GM23338 (cell line): ENCODE data around the gene MVP. TPM values are rescaled to one million over a fixed set of nuclear protein-coding genes. Genes with fewer than 3 reads are reported as not detected.

Experiments
- ATAC-seq: fragments of 200-7000 bp; cut with Tn5 transposase; 3 replicates; pipeline ENCODE4 v1.9.1; 2020
- DNase-seq: peaks from one replicate; pipeline ENCODE4 v3.0.0-alpha.2; 2015; ENCODE audit warnings: low spot score
- H2AFZ ChIP-seq: fragments of 200-600 bp; sonication (generic); 2 replicates; pipeline ENCODE4 v1.8.0; 2016; ENCODE audit warnings: antibody characterized with exemption, mild to moderate bottlenecking, moderate library complexity
- H3F3A ChIP-seq: fragments of 200-600 bp; sonication (generic); replicated peaks from 2 replicates; pipeline ENCODE4 v1.8.0; 2017; ENCODE audit warnings: antibody characterized with exemption, mixed run types, low read depth
- H3K27ac ChIP-seq: fragments of 200-600 bp; sonication (generic); 2 replicates; pipeline ENCODE4 v1.6.1; 2016; ENCODE audit warnings: low read depth
- H3K27me3 ChIP-seq: fragments of 200-600 bp; sonication (generic); 2 replicates; pipeline ENCODE4 v1.8.0; 2016; ENCODE audit warnings: mild to moderate bottlenecking, mixed run types, moderate library complexity; ENCODE audit not compliant: insufficient read depth
- H3K36me3 ChIP-seq: fragments of 200-600 bp; sonication (generic); 2 replicates; pipeline ENCODE4 v1.8.0; 2016; ENCODE audit warnings: mild to moderate bottlenecking; ENCODE audit not compliant: insufficient read depth
- H3K4me1 ChIP-seq: fragments of 200-600 bp; sonication (generic); 2 replicates; pipeline ENCODE4 v1.8.0; 2016; ENCODE audit warnings: mild to moderate bottlenecking, moderate library complexity; ENCODE audit not compliant: insufficient read depth
- H3K4me2 ChIP-seq: fragments of 200-600 bp; sonication (generic); 2 replicates; pipeline ENCODE4 v1.7.1; 2017; ENCODE audit warnings: mixed run types
- H3K4me3 ChIP-seq: fragments of 200-600 bp; sonication (generic); 2 replicates; pipeline ENCODE4 v1.6.1; 2016; ENCODE audit warnings: mixed run types
- H3K79me2 ChIP-seq: fragments of 200-600 bp; sonication (generic); replicated peaks from 2 replicates; pipeline ENCODE4 v1.8.0; 2017; ENCODE audit warnings: mild to moderate bottlenecking; ENCODE audit not compliant: insufficient read depth
- H3K9me2 ChIP-seq: fragments of 200-600 bp; sonication (generic); 2 replicates; pipeline ENCODE4 v1.8.0; 2017; ENCODE audit not compliant: insufficient read depth
- H4K20me1 ChIP-seq: fragments of 200-600 bp; sonication (generic); replicated peaks from 2 replicates; pipeline ENCODE4 v1.8.0; 2017; ENCODE audit warnings: mild to moderate bottlenecking; ENCODE audit not compliant: insufficient read depth
- H3K27ac Mint-ChIP-seq: 2 replicates; pipeline ENCODE4 v1.8.0; 2020; ENCODE audit warnings: inconsistent platforms, mild to moderate bottlenecking, moderate library complexity, mixed read lengths
- H3K27me3 Mint-ChIP-seq: 3 replicates; pipeline ENCODE4 v1.8.0; 2022; ENCODE audit warnings: low read depth, mild to moderate bottlenecking, moderate library complexity, mixed read lengths, inconsistent platforms; ENCODE audit not compliant: insufficient read depth, poor library complexity
- H3K36me3 Mint-ChIP-seq: 3 replicates; pipeline ENCODE4 v1.8.0; 2021; ENCODE audit warnings: low read depth, mild to moderate bottlenecking, inconsistent platforms, moderate library complexity, mixed read lengths
- H3K4me1 Mint-ChIP-seq: 3 replicates; pipeline ENCODE4 v1.8.0; 2020; ENCODE audit warnings: mild to moderate bottlenecking, inconsistent platforms, mixed read lengths
- H3K4me3 Mint-ChIP-seq: 3 replicates; pipeline ENCODE4 v1.8.0; 2021; ENCODE audit warnings: moderate library complexity, mild to moderate bottlenecking, inconsistent platforms, mixed read lengths
- H3K9me3 Mint-ChIP-seq: 3 replicates; pipeline ENCODE4 v1.8.0; 2020; ENCODE audit warnings: moderate library complexity, mild to moderate bottlenecking, inconsistent platforms, mixed read lengths
- CREB1 ChIP-seq: fragments of 250-450 bp; sonication (Bioruptor Pico); IDR thresholded peaks from 2 replicates; pipeline ENCODE4 v1.5.0; 2020; ENCODE audit warnings: low read depth, mild to moderate bottlenecking, moderate library complexity
- EZH2 ChIP-seq: fragments of 200-600 bp; sonication (generic); IDR thresholded peaks from one replicate; pipeline ENCODE4 v1.8.0; 2017; ENCODE audit warnings: antibody characterized with exemption, mild to moderate bottlenecking, low read depth; ENCODE audit not compliant: unreplicated experiment
- EZH2phosphoT487 ChIP-seq: fragments of 200-600 bp; sonication (generic); IDR thresholded peaks from one replicate; pipeline ENCODE4 v1.8.1; 2018; ENCODE audit warnings: antibody characterized with exemption; ENCODE audit not compliant: unreplicated experiment
- JUNB ChIP-seq: IDR thresholded peaks from one replicate; pipeline ENCODE4 v1.6.1; 2016; ENCODE audit warnings: antibody characterized with exemption; ENCODE audit not compliant: unreplicated experiment
- NANOG ChIP-seq: IDR thresholded peaks from 2 replicates; pipeline ENCODE4 v1.6.1; 2016; ENCODE audit warnings: antibody characterized with exemption, borderline replicate concordance
- POLR2AphosphoS5 ChIP-seq: IDR thresholded peaks from 2 replicates; pipeline ENCODE4 v1.6.1; 2016; ENCODE audit warnings: antibody characterized with exemption, low read depth
- STAT1 ChIP-seq: IDR thresholded peaks from one replicate; pipeline ENCODE4 v1.6.1; 2016; ENCODE audit warnings: antibody characterized with exemption; ENCODE audit not compliant: unreplicated experiment
- ZNF114 ChIP-seq: fragments of 250-450 bp; sonication (Bioruptor Pico); IDR thresholded peaks from 2 replicates; pipeline ENCODE4 v1.5.0; 2020; ENCODE audit warnings: mild to moderate bottlenecking, moderate library complexity
- ZNF331 ChIP-seq: fragments of 250-450 bp; sonication (Bioruptor Pico); IDR thresholded peaks from 2 replicates; pipeline ENCODE4 v1.5.0; 2020; ENCODE audit warnings: low read depth, mild to moderate bottlenecking, moderate library complexity
- polyA plus RNA-seq: library from polyadenylated mRNA; unstranded; fragments of >200 nt; fragmentation: Nextera tagmentation; extraction: Ambion mirVana; gene quantifications from 2 replicates; pipeline ENCODE4 v1.2.1, GENCODE V29; 2016
- total RNA-seq: library from RNA; depleted of rRNA; stranded (reverse); fragments of >200 nt; shearing (Covaris generic); gene quantifications from 2 replicates; pipeline ENCODE4 v1.2.3, GENCODE V29; 2014
- TF ChIP-seq, protein P1 (sequence below), 2 experiments: fragments of 200-600 bp in 1 of 2; sonication (generic) in 1 of 2; conservative IDR thresholded peaks; 2 replicates each; pipeline versions ENCODE4 v1.5.1 to v1.6.1; 2016 to 2017; ENCODE audit warnings: antibody characterized with exemption in 2 of 2, low read depth in 2 of 2, mild to moderate bottlenecking in 2 of 2, moderate library complexity in 1 of 2
- TF ChIP-seq, protein P2 (sequence below): IDR thresholded peaks from one replicate; pipeline ENCODE4 v1.6.1; 2018; ENCODE audit warnings: antibody characterized with exemption; ENCODE audit not compliant: unreplicated experiment
- TF ChIP-seq, protein P3 (sequence below): fragments of 250-450 bp; sonication (Bioruptor Pico); IDR thresholded peaks from 2 replicates; pipeline ENCODE4 v1.5.0; 2020; ENCODE audit warnings: mild to moderate bottlenecking, moderate library complexity
- TF ChIP-seq, protein P4 (sequence below): IDR thresholded peaks from 2 replicates; pipeline ENCODE4 v1.6.1; 2016; ENCODE audit warnings: antibody characterized with exemption

Gene MVP
- total and polyA plus RNA-seq, 2 experiments from 2014 or later: 1.4 to 3.7 TPM

DNA sequence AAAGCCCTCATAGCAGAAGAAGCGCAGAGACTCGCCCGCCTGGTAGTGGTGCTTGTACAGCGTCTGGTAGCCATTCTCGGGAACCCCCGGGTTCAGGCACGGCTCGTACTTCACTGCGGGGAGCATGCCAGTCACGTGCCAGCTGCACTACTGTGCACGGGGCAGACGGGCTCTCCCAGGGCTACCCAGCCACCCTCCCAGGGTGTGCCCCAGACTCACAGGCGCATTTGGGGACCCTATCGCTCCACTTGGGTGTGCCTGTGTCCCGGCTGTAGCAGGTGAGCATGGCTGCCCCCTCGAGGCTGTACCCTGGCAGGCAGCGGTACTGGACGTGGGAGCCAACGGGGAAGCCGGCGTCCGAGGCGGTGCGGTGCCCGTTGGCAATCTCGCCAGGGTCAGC, 53.1 kb downstream of the MVP start:
- Histone ChIP-seq H3K9me2 (no peaks in the 10 kb centered on the region), H3K27me3 (no peaks in the 10 kb centered on the region), H4K20me1 (no peaks in the 10 kb centered on the region), H3K36me3 (no peaks in the 10 kb centered on the region), H3K4me1 (peaks cover 4% of the 10 kb centered on the region), H3K4me3 (no peak overlapping the region), H3F3A (peaks cover 6% of the 10 kb centered on the region; the same call in 1 of the 2 replicates), H3K4me2 (no peak overlapping the region), H3K79me2 (no peaks in the 10 kb centered on the region), H2AFZ (no peak overlapping the region), H3K27ac (no peak overlapping the region)
- H3K4me3 Mint-ChIP-seq: no peak overlapping the region
- H3K27ac Mint-ChIP-seq: no peak overlapping the region
- TF ChIP-seq STAT1: no peak
- no peak for TF ChIP-seq ZNF114 (CRISPR knock-in tag)
- TF ChIP-seq POLR2AphosphoS5: no peak
- TF ChIP-seq, protein P1, sequence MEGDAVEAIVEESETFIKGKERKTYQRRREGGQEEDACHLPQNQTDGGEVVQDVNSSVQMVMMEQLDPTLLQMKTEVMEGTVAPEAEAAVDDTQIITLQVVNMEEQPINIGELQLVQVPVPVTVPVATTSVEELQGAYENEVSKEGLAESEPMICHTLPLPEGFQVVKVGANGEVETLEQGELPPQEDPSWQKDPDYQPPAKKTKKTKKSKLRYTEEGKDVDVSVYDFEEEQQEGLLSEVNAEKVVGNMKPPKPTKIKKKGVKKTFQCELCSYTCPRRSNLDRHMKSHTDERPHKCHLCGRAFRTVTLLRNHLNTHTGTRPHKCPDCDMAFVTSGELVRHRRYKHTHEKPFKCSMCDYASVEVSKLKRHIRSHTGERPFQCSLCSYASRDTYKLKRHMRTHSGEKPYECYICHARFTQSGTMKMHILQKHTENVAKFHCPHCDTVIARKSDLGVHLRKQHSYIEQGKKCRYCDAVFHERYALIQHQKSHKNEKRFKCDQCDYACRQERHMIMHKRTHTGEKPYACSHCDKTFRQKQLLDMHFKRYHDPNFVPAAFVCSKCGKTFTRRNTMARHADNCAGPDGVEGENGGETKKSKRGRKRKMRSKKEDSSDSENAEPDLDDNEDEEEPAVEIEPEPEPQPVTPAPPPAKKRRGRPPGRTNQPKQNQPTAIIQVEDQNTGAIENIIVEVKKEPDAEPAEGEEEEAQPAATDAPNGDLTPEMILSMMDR (conservative IDR thresholded peaks at IDR 0.05; ENCODE audit: low read depth in 2 of 2): no peak
- TF ChIP-seq, protein P2, sequence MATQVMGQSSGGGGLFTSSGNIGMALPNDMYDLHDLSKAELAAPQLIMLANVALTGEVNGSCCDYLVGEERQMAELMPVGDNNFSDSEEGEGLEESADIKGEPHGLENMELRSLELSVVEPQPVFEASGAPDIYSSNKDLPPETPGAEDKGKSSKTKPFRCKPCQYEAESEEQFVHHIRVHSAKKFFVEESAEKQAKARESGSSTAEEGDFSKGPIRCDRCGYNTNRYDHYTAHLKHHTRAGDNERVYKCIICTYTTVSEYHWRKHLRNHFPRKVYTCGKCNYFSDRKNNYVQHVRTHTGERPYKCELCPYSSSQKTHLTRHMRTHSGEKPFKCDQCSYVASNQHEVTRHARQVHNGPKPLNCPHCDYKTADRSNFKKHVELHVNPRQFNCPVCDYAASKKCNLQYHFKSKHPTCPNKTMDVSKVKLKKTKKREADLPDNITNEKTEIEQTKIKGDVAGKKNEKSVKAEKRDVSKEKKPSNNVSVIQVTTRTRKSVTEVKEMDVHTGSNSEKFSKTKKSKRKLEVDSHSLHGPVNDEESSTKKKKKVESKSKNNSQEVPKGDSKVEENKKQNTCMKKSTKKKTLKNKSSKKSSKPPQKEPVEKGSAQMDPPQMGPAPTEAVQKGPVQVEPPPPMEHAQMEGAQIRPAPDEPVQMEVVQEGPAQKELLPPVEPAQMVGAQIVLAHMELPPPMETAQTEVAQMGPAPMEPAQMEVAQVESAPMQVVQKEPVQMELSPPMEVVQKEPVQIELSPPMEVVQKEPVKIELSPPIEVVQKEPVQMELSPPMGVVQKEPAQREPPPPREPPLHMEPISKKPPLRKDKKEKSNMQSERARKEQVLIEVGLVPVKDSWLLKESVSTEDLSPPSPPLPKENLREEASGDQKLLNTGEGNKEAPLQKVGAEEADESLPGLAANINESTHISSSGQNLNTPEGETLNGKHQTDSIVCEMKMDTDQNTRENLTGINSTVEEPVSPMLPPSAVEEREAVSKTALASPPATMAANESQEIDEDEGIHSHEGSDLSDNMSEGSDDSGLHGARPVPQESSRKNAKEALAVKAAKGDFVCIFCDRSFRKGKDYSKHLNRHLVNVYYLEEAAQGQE: no peak
- TF ChIP-seq, protein P3, sequence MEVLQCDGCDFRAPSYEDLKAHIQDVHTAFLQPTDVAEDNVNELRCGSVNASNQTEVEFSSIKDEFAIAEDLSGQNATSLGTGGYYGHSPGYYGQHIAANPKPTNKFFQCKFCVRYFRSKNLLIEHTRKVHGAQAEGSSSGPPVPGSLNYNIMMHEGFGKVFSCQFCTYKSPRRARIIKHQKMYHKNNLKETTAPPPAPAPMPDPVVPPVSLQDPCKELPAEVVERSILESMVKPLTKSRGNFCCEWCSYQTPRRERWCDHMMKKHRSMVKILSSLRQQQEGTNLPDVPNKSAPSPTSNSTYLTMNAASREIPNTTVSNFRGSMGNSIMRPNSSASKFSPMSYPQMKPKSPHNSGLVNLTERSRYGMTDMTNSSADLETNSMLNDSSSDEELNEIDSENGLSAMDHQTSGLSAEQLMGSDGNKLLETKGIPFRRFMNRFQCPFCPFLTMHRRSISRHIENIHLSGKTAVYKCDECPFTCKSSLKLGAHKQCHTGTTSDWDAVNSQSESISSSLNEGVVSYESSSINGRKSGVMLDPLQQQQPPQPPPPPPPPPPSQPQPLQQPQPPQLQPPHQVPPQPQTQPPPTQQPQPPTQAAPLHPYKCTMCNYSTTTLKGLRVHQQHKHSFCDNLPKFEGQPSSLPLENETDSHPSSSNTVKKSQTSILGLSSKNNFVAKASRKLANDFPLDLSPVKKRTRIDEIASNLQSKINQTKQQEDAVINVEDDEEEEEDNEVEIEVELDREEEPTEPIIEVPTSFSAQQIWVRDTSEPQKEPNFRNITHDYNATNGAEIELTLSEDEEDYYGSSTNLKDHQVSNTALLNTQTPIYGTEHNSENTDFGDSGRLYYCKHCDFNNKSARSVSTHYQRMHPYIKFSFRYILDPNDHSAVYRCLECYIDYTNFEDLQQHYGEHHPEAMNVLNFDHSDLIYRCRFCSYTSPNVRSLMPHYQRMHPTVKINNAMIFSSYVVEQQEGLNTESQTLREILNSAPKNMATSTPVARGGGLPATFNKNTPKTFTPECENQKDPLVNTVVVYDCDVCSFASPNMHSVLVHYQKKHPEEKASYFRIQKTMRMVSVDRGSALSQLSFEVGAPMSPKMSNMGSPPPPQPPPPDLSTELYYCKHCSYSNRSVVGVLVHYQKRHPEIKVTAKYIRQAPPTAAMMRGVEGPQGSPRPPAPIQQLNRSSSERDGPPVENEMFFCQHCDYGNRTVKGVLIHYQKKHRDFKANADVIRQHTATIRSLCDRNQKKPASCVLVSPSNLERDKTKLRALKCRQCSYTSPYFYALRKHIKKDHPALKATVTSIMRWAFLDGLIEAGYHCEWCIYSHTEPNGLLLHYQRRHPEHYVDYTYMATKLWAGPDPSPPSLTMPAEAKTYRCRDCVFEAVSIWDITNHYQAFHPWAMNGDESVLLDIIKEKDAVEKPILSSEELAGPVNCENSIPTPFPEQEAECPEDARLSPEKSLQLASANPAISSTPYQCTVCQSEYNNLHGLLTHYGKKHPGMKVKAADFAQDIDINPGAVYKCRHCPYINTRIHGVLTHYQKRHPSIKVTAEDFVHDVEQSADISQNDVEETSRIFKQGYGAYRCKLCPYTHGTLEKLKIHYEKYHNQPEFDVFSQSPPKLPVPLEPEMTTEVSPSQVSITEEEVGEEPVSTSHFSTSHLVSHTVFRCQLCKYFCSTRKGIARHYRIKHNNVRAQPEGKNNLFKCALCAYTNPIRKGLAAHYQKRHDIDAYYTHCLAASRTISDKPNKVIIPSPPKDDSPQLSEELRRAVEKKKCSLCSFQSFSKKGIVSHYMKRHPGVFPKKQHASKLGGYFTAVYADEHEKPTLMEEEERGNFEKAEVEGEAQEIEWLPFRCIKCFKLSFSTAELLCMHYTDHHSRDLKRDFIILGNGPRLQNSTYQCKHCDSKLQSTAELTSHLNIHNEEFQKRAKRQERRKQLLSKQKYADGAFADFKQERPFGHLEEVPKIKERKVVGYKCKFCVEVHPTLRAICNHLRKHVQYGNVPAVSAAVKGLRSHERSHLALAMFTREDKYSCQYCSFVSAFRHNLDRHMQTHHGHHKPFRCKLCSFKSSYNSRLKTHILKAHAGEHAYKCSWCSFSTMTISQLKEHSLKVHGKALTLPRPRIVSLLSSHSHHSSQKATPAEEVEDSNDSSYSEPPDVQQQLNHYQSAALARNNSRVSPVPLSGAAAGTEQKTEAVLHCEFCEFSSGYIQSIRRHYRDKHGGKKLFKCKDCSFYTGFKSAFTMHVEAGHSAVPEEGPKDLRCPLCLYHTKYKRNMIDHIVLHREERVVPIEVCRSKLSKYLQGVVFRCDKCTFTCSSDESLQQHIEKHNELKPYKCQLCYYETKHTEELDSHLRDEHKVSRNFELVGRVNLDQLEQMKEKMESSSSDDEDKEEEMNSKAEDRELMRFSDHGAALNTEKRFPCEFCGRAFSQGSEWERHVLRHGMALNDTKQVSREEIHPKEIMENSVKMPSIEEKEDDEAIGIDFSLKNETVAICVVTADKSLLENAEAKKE (CRISPR knock-in tag): no peak
- no peak for TF ChIP-seq ZNF331 (CRISPR knock-in tag)
- TF ChIP-seq EZH2phosphoT487: no peak
- TF ChIP-seq, protein P4, sequence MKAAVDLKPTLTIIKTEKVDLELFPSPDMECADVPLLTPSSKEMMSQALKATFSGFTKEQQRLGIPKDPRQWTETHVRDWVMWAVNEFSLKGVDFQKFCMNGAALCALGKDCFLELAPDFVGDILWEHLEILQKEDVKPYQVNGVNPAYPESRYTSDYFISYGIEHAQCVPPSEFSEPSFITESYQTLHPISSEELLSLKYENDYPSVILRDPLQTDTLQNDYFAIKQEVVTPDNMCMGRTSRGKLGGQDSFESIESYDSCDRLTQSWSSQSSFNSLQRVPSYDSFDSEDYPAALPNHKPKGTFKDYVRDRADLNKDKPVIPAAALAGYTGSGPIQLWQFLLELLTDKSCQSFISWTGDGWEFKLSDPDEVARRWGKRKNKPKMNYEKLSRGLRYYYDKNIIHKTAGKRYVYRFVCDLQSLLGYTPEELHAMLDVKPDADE: no peak
- TF ChIP-seq JUNB: no peak
- TF ChIP-seq CREB1 (CRISPR knock-in tag): no peak
- no peak for TF ChIP-seq EZH2
- no peak for TF ChIP-seq NANOG
- ATAC-seq (no peak), DNase-seq (no peak)
- peaks cover 12% of the 10 kb centered on the region for H3K4me1 Mint-ChIP-seq
- H3K27me3 Mint-ChIP-seq: peaks cover 15% of the 10 kb centered on the region
- 0 out of 3 replicates have a peak, but pooled peaks cover 3% of the 10 kb centered on the region for H3K36me3 Mint-ChIP-seq
- no peaks in the 10 kb centered on the region; the same call in 1 of the 3 replicates for H3K9me3 Mint-ChIP-seq
